C4-2B (cell line): Measurements from ENCODE around the gene KDM4C.

ENCODE experiments used
- CTCF ChIP-seq: fragments of 450-650 bp; conservative IDR thresholded peaks from 2 replicates; pipeline ENCODE4 v1.5.1; 2017; ENCODE audit warnings: mild to moderate bottlenecking
- ZFX ChIP-seq: fragments of 450-650 bp; IDR thresholded peaks from 2 replicates; pipeline ENCODE4 v1.6.1; 2017

- TF ChIP-seq CTCF (no peak), ZFX (no peak)
Observed at GRCh38 chr9:6715755-6716643, 41.8 kb upstream of the KDM4C start.
